Measurements from ENCODE around the gene RNF130.

RNF130 gene

DNA sequence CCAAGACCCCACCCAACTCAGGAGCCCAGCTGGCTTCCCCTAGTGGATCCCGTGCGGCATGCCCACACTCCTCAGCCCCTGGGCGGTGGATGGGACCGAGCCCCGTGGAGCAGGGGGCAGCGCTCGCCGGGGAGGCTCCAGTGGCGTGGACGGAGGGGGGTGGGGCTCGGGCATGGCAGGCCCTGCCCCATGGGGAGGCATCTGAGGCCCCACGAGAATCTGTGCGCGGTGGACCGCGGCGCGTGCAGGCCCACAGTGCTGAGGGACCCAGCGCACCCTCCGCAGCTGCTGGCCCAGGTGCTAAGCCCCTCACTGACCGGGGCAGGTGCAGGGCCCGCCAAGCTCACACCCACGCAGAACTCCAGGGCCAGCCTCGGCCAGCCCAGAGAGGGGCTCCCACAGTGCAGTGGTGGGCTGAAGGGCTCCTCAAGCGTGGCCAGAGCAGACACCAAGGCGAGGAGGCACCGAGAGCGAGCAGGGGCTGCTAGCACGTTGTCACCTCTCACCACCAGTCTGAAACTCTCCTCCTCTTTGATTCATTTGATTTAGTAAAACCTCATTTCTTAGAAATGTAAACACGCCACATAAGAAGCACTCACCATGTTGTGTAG lies 25.6 kb downstream of the RNF130 start:
- Histone ChIP-seq H3K27ac (ENCODE audit: extremely low read depth, low read depth, low read length) (no peak overlapping the region), H3K4me1 (ENCODE audit: control insufficient read depth, insufficient read depth, low read length) (peaks cover 9% of the 10 kb centered on the region), H3K4me3 (ENCODE audit: low read depth, low read length) (no peak overlapping the region), H3K9me3 (ENCODE audit: control insufficient read depth, insufficient read depth, low read depth, low read length) (no peaks in the 10 kb centered on the region), H3K36me3 (ENCODE audit: control insufficient read depth in 2 of 2, insufficient read depth in 1 of 2, low read length in 2 of 2) (no peaks in the 10 kb centered on the region)
- ChIA-PET POLR2A (no interaction called here), CTCF (no interaction called here)
- no peak for TF ChIP-seq ZNF10 (tag by site-specific recombination; IDR thresholded peaks at IDR 0.05)
- no peak for TF ChIP-seq HOXD13 (CRISPR knock-in tag; IDR thresholded peaks at IDR 0.05; ENCODE audit: borderline replicate concordance)
- no peak for TF ChIP-seq ZNF768 (tag by site-specific recombination; IDR thresholded peaks at IDR 0.05)
- 0 out of 2 replicates have a peak, but pooled peaks have one; percentile 20 for TF ChIP-seq ZBTB8A (tag by site-specific recombination; IDR thresholded peaks at IDR 0.05)
- no peak for TF ChIP-seq KLF9 (tag by site-specific recombination; IDR thresholded peaks at IDR 0.05; ENCODE audit: low read depth)
- TF ChIP-seq, protein P1, sequence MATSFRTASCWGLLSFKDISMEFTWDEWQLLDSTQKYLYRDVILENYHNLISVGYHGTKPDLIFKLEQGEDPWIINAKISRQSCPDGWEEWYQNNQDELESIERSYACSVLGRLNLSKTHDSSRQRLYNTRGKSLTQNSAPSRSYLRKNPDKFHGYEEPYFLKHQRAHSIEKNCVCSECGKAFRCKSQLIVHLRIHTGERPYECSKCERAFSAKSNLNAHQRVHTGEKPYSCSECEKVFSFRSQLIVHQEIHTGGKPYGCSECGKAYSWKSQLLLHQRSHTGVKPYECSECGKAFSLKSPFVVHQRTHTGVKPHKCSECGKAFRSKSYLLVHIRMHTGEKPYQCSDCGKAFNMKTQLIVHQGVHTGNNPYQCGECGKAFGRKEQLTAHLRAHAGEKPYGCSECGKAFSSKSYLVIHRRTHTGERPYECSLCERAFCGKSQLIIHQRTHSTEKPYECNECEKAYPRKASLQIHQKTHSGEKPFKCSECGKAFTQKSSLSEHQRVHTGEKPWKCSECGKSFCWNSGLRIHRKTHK (tag by site-specific recombination; IDR thresholded peaks at IDR 0.05) = 0 out of 2 replicates have a peak, but pooled peaks have one; percentile 31
- no peak for TF ChIP-seq ZNF19 (tag by site-specific recombination; IDR thresholded peaks at IDR 0.05; ENCODE audit: low read depth)
- TF ChIP-seq ZNF555 (tag by site-specific recombination; conservative IDR thresholded peaks at IDR 0.05) = no peak
- TF ChIP-seq ZNF664 (tag by site-specific recombination; IDR thresholded peaks at IDR 0.05) = no peak
- no peak for TF ChIP-seq ZNF23 (tag by site-specific recombination; IDR thresholded peaks at IDR 0.05; ENCODE audit: borderline replicate concordance)
- no peak for TF ChIP-seq PRDM6 (tag by site-specific recombination; IDR thresholded peaks at IDR 0.05)
- TF ChIP-seq ZNF184 (tag by site-specific recombination; IDR thresholded peaks at IDR 0.05) = 0 out of 2 replicates have a peak, but pooled peaks have one; percentile 18
- no peak for TF ChIP-seq ZNF37A (tag by site-specific recombination; IDR thresholded peaks at IDR 0.05)
- TF ChIP-seq ZNF560 (tag by site-specific recombination; IDR thresholded peaks at IDR 0.05; ENCODE audit: borderline replicate concordance) = no peak
- TF ChIP-seq, protein P2, sequence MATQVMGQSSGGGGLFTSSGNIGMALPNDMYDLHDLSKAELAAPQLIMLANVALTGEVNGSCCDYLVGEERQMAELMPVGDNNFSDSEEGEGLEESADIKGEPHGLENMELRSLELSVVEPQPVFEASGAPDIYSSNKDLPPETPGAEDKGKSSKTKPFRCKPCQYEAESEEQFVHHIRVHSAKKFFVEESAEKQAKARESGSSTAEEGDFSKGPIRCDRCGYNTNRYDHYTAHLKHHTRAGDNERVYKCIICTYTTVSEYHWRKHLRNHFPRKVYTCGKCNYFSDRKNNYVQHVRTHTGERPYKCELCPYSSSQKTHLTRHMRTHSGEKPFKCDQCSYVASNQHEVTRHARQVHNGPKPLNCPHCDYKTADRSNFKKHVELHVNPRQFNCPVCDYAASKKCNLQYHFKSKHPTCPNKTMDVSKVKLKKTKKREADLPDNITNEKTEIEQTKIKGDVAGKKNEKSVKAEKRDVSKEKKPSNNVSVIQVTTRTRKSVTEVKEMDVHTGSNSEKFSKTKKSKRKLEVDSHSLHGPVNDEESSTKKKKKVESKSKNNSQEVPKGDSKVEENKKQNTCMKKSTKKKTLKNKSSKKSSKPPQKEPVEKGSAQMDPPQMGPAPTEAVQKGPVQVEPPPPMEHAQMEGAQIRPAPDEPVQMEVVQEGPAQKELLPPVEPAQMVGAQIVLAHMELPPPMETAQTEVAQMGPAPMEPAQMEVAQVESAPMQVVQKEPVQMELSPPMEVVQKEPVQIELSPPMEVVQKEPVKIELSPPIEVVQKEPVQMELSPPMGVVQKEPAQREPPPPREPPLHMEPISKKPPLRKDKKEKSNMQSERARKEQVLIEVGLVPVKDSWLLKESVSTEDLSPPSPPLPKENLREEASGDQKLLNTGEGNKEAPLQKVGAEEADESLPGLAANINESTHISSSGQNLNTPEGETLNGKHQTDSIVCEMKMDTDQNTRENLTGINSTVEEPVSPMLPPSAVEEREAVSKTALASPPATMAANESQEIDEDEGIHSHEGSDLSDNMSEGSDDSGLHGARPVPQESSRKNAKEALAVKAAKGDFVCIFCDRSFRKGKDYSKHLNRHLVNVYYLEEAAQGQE (tag by site-specific recombination; IDR thresholded peaks at IDR 0.05) = no peak
- peak; percentile 44; the same call in 1 of the 2 replicates for TF ChIP-seq RBAK (tag by site-specific recombination; IDR thresholded peaks at IDR 0.05)
- TF ChIP-seq ZNF202 (tag by site-specific recombination; IDR thresholded peaks at IDR 0.05; ENCODE audit: borderline replicate concordance) = peak; percentile 83
- TF ChIP-seq ZNF747 (tag by site-specific recombination; IDR thresholded peaks at IDR 0.05) = no peak
- TF ChIP-seq ZNF660 (tag by site-specific recombination; IDR thresholded peaks at IDR 0.05) = no peak
- peak; percentile 55; the same call in 1 of the 2 replicates for TF ChIP-seq ZNF626 (tag by site-specific recombination; IDR thresholded peaks at IDR 0.05)
- TF ChIP-seq KLF7 (tag by site-specific recombination; IDR thresholded peaks at IDR 0.05; ENCODE audit: borderline replicate concordance) = no peak
- no peak for TF ChIP-seq REPIN1 (tag by site-specific recombination; IDR thresholded peaks at IDR 0.05; ENCODE audit: low read depth)
- TF ChIP-seq, protein P3, sequence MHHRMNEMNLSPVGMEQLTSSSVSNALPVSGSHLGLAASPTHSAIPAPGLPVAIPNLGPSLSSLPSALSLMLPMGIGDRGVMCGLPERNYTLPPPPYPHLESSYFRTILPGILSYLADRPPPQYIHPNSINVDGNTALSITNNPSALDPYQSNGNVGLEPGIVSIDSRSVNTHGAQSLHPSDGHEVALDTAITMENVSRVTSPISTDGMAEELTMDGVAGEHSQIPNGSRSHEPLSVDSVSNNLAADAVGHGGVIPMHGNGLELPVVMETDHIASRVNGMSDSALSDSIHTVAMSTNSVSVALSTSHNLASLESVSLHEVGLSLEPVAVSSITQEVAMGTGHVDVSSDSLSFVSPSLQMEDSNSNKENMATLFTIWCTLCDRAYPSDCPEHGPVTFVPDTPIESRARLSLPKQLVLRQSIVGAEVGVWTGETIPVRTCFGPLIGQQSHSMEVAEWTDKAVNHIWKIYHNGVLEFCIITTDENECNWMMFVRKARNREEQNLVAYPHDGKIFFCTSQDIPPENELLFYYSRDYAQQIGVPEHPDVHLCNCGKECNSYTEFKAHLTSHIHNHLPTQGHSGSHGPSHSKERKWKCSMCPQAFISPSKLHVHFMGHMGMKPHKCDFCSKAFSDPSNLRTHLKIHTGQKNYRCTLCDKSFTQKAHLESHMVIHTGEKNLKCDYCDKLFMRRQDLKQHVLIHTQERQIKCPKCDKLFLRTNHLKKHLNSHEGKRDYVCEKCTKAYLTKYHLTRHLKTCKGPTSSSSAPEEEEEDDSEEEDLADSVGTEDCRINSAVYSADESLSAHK (tag by site-specific recombination; IDR thresholded peaks at IDR 0.05) = no peak
- no peak for TF ChIP-seq ZNF473 (tag by site-specific recombination; IDR thresholded peaks at IDR 0.05)
- no peak for TF ChIP-seq ZNF335 (tag by site-specific recombination; conservative IDR thresholded peaks at IDR 0.05)
- no peak for TF ChIP-seq ZNF121 (tag by site-specific recombination; IDR thresholded peaks at IDR 0.05)
- no peak for TF ChIP-seq YY1 (tag by site-specific recombination; IDR thresholded peaks at IDR 0.05)
- no peak for TF ChIP-seq ZNF350 (tag by site-specific recombination; IDR thresholded peaks at IDR 0.05)
- TF ChIP-seq, protein P4, sequence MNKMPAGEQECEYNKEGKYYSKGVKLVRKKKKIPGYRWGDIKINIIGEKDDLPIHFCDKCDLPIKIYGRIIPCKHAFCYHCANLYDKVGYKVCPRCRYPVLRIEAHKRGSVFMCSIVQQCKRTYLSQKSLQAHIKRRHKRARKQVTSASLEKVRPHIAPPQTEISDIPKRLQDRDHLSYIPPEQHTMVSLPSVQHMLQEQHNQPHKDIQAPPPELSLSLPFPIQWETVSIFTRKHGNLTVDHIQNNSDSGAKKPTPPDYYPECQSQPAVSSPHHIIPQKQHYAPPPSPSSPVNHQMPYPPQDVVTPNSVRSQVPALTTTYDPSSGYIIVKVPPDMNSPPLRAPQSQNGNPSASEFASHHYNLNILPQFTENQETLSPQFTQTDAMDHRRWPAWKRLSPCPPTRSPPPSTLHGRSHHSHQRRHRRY (tag by site-specific recombination; IDR thresholded peaks at IDR 0.05) = no peak

Measured in HEK293 (cell line).